ENCODE measurements around the gene SLC25A24. TPM values are rescaled to one million over a fixed set of nuclear protein-coding genes. Genes with fewer than 3 reads are reported as not detected.
"Not testable (repeated sequence)": the region's sequence is repeated elsewhere in the genome, so short reads cannot be mapped to it uniquely, and the experiment has no call there.

Gene SLC25A24
- total RNA-seq, 4 donors from 2014 or later, result 28.9 to 64.2 (median 37.1) TPM

DNA sequence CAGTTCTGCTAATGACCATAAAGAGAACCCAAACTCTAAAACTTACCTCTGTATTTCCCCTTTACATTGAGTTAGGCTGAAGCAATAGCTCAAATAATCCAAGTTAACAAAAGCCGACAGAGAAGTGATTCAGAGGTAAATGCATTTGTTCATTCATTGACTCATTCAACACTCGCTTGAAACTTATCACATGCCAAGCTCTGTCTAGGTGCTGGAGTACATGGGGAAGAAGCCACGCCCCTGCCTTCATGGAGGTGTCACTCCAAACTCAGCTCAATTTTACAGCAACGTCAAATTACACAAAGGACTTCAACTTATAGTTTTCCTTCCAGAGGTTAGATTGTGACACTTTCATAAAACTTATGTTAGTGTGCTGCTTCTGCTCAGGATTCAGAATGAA is 45.8 kb downstream of the SLC25A24 start:
- no peak for TF ChIP-seq POLR2A (IDR thresholded peaks at IDR 0.05)
- TF ChIP-seq, protein P1, sequence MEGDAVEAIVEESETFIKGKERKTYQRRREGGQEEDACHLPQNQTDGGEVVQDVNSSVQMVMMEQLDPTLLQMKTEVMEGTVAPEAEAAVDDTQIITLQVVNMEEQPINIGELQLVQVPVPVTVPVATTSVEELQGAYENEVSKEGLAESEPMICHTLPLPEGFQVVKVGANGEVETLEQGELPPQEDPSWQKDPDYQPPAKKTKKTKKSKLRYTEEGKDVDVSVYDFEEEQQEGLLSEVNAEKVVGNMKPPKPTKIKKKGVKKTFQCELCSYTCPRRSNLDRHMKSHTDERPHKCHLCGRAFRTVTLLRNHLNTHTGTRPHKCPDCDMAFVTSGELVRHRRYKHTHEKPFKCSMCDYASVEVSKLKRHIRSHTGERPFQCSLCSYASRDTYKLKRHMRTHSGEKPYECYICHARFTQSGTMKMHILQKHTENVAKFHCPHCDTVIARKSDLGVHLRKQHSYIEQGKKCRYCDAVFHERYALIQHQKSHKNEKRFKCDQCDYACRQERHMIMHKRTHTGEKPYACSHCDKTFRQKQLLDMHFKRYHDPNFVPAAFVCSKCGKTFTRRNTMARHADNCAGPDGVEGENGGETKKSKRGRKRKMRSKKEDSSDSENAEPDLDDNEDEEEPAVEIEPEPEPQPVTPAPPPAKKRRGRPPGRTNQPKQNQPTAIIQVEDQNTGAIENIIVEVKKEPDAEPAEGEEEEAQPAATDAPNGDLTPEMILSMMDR (IDR thresholded peaks at IDR 0.05), result no peak
- no peaks in the 10 kb centered on the region for H3K36me3 ChIP-seq
- H3K4me3 ChIP-seq, result no peak overlapping the region
- intact Hi-C loops (cut with DNase I; ENCODE audit: low total_unique reads), result no loop called here
- H3K4me1 ChIP-seq, result no peaks in the 10 kb centered on the region
- H3K27me3 ChIP-seq, result no peaks in the 10 kb centered on the region
- DNase-seq, result no peak
- H3K27ac ChIP-seq, result no peak overlapping the region
- H3K9me3 ChIP-seq, result no peaks in the 10 kb centered on the region

DNA sequence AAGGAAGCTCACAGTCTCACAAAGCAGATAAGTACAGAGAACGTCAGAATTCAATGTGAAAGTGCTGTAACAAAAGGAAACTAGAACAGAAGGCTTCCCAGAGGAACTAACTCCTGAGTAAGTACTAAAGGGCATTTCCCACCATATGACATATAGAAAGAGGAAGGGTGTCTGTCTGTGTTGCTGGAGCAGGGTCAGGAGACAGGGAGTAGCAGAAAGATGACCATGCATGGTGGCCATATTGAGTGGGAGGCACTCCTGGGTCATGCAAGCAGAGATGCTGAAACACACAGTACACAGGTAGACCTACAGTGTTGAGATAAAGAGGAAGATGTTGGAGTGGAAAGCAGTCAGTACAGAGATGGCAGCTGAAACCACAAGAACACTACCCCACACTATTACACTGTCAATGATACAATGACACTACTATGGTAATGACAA is 47.3 kb downstream of the SLC25A24 start:
- Histone ChIP-seq H3K27me3 (no peaks in the 10 kb centered on the region), H3K4me1 (no peaks in the 10 kb centered on the region), H3K36me3 (no peaks in the 10 kb centered on the region), H3K4me3 (no peak overlapping the region), H3K9me3 (no peaks in the 10 kb centered on the region), H3K27ac (no peak overlapping the region)
- TF ChIP-seq, protein P1 (IDR thresholded peaks at IDR 0.05), result no peak
- no peak for TF ChIP-seq POLR2A (IDR thresholded peaks at IDR 0.05)
- DNase-seq, result no peak
- intact Hi-C loops (cut with DNase I; ENCODE audit: low total_unique reads), result no loop called here

DNA sequence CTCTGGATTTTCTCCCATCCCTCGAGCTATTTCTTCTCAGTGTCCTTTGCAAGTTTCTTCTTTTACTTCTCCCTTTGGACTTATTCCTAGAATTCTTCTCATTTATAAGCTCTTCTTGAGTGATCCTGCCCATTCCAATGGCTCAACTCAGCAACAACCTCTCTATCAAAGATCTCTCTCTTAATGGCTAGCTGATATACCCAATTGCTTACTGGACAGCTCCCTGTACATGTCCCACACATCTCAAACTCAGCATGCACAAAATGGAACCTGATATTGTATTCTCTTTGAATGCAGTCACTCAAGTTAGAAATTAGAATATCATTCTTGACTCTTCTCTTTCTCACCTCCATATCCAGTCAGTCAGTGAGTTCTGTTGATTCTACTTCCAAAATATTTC is 48.6 kb downstream of the SLC25A24 start:
- no peak for DNase-seq
- Histone ChIP-seq H3K9me3 (no peaks in the 10 kb centered on the region), H3K4me3 (no peak overlapping the region), H3K27ac (no peak overlapping the region), H3K36me3 (no peaks in the 10 kb centered on the region), H3K27me3 (no peaks in the 10 kb centered on the region), H3K4me1 (no peaks in the 10 kb centered on the region)
- TF ChIP-seq, protein P1 (IDR thresholded peaks at IDR 0.05), result no peak
- TF ChIP-seq POLR2A (IDR thresholded peaks at IDR 0.05), result no peak
- intact Hi-C loops (cut with DNase I; ENCODE audit: low total_unique reads), result no loop called here

DNA sequence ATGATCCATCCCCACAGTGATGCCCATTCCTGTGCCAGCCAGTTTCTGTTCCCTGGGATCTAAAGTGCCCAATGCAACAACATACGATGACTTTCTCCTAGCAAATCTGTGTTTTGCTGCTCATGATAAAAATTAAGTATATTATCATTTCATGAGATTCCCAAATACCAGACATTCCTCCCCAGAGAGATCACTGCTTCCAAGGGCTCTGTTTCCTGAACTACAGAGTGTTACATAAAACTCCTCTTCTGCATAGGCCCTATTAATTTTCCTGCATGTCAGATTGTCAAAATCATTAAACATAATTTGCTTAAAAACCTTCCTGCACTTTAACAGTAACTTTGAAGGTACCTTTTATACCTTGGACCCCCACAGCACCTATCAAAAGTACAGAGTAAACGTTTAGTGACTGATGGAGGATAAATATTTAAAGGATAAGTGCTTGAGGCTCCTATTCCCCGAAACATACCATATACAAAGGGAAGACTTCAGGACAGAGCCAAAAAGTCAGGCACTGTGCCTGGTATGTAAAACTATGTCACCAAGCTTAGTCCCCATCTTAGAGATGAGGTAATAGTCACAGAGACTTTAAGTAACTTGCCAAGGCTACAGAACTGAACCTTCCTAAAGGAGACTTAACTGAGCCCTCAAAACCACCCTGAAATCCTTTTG is 50.2 kb downstream of the SLC25A24 start:
- no peak for DNase-seq
- TF ChIP-seq POLR2A (IDR thresholded peaks at IDR 0.05), result no peak
- TF ChIP-seq, protein P1 (IDR thresholded peaks at IDR 0.05), result no peak
- intact Hi-C loops (cut with DNase I; ENCODE audit: low total_unique reads), result no loop called here
- H3K36me3 ChIP-seq, result no peaks in the 10 kb centered on the region
- H3K4me3 ChIP-seq, result no peak overlapping the region
- no peaks in the 10 kb centered on the region for H3K9me3 ChIP-seq
- H3K27me3 ChIP-seq, result no peaks in the 10 kb centered on the region
- H3K27ac ChIP-seq, result no peak overlapping the region
- H3K4me1 ChIP-seq, result no peaks in the 10 kb centered on the region

DNA sequence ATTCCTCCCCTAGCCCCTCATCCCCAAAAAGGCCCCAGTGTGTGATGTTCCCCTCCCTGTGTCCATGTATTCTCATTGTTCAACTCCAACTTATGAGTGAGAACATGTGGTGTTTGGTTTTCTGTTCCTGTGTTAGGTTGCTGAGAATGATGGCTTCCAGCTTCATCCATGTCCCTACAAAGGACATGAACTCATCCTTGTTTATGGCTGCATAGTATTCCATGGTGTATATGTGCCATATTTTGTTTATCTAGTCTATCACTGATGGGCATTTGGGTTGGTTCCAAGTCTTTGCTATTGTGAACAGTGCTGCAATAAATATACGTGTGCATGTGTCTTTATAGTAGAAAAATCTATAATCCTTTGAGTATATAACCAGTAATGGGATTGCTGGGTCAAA is 55.6 kb downstream of the SLC25A24 start:
- H3K27ac ChIP-seq; H3K4me3 ChIP-seq; intact Hi-C loops (cut with DNase I; ENCODE audit: low total_unique reads); H3K4me1 ChIP-seq; DNase-seq; H3K9me3 ChIP-seq; H3K36me3 ChIP-seq; H3K27me3 ChIP-seq: not testable (repeated sequence)

All from uterus (tissue), 4 donors.